PC-9 (cell line): ENCODE data around the gene GDF10.

Experiments
- CTCF ChIP-seq: fragments of 200-600 bp; sonication (generic); conservative IDR thresholded peaks from 2 replicates; pipeline ENCODE4 v1.6.1; 2017; ENCODE audit warnings: mixed run types, antibody characterized with exemption, mild to moderate bottlenecking, moderate library complexity
- EZH2 ChIP-seq: fragments of 200-600 bp; sonication (generic); IDR thresholded peaks from 2 replicates; pipeline ENCODE4 v1.8.0; 2017; ENCODE audit warnings: antibody characterized with exemption, low read depth

- TF ChIP-seq CTCF (no peak), EZH2 (no peak)
Measured at GRCh38 chr10:47359626-47360418, 59.8 kb downstream of the GDF10 start.
